ENCODE data around the gene LIN37.

The LIN37 gene

DNA sequence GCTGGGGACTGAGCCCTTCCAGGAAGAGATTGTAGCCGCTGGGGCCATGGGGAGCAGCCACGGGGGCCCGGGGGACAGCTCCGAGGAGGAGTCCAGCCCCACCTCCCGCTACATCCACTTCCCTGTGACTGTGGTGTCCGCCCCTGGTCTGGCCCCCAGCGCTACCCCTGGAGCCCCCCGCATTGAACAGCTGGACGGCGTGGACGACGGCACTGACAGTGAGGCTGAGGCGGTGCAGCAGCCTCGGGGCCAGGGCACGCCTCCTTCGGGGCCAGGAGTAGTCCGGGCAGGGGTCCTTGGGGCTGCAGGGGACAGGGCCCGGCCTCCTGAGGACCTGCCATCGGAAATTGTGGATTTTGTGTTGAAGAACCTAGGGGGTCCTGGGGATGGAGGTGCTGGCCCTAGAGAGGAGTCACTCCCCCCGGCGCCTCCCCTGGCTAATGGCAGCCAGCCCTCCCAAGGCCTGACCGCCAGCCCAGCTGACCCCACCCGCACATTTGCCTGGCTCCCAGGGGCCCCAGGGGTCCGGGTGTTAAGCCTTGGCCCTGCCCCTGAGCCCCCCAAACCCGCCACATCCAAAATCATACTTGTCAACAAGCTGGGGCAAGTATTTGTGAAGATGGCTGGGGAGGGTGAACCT lies 15.7 kb upstream of the LIN37 start:
- H3K27ac ChIP-seq, result no peak overlapping the region
- no peak overlapping the region for H3K4me3 ChIP-seq

DNA sequence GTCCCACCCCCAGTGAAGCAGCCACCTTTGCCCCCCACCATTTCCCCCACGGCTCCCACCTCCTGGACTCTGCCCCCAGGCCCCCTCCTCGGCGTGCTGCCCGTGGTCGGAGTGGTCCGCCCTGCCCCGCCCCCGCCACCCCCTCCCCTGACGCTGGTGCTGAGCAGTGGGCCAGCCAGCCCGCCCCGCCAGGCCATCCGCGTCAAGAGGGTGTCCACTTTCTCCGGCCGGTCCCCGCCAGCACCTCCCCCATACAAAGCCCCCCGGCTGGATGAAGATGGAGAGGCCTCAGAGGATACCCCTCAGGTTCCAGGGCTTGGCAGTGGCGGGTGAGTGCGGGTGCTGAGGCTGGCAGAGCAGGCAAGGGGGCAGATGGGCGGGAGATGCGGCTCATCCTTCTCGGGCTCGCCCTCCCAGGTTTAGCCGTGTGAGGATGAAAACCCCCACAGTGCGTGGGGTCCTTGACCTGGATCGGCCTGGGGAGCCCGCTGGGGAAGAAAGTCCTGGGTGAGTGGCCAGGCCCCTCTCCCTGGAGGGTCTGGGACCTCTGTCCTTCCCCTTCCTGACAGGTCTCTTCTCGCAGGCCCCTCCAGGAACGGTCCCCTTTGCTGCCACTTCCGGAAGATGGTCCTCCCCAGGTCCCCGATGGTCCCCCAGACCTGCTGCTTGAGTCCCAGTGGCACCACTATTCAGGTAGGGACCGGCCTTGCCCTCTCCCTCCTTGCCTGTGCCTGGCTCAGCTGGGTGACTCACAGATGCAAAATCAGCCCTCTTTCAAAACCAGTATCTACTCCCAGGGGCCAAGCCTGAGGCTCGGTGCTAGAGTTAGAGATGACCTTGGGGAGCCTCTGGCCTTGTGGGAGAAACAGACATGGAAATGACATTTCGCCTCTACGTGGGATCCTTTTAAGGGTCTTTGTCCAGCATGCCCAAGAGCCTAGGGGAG lies 14.9 kb upstream of the LIN37 start:
- Histone ChIP-seq H3K27ac (peak overlapping the region in 1 of 21 experiments; percentile 8), H3K4me3 (no peak overlapping the region)

DNA sequence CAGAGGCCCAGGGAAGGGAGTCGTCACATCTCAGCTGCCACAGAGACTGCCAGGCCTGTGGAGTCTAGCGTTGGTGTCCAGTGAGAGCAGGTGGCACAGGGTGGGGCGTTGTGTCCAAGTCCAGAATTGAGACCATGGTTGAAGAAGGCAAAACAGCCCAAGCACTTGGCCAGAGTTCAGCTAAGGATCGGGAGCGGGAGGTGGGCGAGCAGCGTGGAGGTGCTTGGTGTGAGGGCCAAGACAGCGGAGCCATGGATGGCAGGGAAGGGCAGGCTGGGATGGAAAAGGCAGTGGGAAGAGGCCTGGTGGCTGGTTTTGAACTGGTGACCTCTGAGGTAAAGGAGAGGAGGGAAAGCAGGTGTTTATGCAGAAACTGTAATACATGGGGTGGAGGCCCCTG lies 14.1 kb upstream of the LIN37 start:
- no peak overlapping the region for H3K4me3 ChIP-seq
- H3K27ac ChIP-seq, result no peak overlapping the region

DNA sequence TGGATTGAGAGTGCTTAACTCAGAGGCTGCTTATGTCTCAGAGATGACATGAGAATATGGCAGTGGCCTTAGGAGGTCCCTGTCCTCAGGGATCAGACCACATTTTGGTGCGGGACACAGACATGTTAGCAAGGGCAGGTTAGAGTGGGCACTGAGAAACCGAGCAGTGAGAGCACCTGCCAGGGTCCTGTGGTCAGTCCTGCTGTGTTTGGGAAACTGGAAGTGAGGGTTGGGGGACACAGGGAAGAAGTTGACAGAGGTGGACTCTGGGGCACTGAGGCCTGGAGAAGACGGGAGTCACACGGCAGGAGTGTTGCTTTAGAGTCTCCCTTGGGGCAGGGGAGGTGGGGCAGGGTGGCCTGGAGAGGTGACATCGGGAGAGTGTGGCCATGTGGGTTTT lies 13.5 kb upstream of the LIN37 start:
- no peak overlapping the region for H3K27ac ChIP-seq
- H3K4me3 ChIP-seq, result no peak overlapping the region

DNA sequence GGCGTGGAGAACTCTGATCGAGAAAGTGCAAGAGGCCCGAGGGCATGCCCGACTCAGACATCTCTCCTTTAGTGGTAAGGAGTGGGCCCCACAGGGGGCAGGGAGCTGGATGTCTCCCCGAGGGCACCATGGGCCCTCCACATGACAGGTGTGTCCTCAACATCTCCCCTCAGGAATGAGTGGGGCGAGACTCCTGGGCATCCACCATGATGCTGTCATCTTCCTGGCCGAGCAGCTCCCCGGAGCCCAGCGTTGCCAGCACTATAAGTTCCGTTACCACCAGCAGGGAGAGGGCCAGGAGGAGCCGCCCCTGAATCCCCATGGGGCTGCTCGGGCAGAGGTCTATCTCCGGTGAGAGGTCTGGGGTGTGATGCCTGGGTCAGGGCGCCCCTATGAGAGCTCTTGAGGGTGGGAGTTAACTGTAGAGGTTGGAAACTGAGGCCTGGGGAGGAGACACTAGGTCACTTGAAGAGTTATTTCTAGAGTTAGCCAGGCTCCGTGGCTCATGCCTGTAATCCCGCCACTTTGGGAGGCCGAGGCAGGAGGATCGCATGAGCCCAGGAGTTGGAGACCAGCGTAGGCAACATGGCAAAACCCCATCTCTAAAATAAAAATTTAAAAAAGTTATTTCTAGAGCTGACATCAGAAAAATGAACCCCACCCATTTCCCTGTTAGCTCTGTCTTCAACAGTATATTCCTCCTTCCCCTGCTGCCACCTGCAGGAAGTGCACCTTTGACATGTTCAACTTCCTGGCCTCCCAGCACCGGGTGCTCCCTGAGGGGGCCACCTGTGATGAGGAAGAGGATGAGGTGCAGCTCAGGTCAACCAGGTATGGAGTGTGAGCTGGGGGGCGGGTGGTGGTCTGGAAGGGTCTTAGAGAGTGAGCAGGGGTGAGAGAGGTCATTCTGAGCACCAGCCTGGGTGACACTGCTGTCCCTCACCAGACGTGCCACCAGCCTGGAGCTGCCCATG lies 11.2 kb upstream of the LIN37 start:
- Histone ChIP-seq H3K4me3 (no peak overlapping the region), H3K27ac (no peak overlapping the region)

DNA sequence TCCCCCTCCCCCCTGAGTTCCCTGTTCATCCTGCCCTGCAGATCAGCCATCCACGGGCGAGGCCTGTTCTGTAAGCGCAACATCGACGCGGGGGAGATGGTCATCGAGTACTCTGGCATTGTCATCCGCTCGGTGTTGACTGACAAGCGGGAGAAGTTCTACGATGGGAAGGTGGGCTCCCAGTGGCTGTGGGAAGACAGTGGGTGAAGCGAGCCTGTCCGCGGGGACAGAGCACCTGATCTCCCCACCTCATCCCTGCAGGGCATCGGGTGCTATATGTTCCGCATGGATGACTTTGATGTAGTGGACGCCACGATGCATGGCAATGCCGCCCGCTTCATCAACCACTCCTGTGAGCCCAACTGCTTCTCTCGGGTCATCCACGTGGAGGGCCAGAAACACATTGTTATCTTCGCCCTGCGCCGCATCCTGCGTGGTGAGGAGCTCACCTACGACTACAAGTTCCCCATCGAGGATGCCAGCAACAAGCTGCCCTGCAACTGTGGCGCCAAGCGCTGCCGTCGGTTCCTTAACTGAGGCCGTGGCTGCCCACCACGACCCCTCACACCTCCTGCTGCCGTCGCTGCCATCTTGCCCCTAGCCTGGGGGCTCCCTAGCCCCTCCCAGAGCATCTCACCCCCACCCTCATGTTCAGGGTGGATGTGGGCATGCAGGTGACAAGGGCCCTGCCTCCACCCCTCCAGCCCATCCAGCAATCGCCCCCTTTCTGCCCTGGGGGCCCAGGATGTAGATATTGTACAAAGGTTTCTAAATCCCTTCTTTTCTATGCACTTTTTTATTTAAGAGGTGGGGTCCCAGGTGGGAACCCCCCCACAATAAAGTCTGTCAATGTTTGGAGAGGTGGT lies 10.1 kb upstream of the LIN37 start:
- Histone ChIP-seq H3K4me3 (no peak overlapping the region), H3K27ac (peak overlapping the region in 1 of 21 experiments; percentile 83)

DNA sequence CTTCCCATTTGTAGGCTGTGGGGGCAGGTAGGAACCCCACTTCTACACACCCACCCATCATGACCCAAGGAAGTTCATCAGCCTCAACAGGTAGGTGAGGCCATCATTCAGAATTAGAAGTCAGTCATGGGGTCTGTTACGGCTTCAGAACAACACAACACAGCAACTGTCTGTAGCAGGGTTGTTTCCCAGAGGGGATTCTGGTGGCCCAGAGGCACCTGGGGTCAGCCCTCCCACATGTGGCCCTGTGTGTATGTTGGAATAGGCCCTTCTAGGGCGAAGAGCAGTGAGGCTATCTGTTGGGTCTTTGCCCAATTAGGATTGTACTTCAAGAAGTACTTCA lies 9.5 kb upstream of the LIN37 start:
- no peak overlapping the region for H3K4me3 ChIP-seq
- peak overlapping the region in 1 of 21 experiments; percentile 83 for H3K27ac ChIP-seq

DNA sequence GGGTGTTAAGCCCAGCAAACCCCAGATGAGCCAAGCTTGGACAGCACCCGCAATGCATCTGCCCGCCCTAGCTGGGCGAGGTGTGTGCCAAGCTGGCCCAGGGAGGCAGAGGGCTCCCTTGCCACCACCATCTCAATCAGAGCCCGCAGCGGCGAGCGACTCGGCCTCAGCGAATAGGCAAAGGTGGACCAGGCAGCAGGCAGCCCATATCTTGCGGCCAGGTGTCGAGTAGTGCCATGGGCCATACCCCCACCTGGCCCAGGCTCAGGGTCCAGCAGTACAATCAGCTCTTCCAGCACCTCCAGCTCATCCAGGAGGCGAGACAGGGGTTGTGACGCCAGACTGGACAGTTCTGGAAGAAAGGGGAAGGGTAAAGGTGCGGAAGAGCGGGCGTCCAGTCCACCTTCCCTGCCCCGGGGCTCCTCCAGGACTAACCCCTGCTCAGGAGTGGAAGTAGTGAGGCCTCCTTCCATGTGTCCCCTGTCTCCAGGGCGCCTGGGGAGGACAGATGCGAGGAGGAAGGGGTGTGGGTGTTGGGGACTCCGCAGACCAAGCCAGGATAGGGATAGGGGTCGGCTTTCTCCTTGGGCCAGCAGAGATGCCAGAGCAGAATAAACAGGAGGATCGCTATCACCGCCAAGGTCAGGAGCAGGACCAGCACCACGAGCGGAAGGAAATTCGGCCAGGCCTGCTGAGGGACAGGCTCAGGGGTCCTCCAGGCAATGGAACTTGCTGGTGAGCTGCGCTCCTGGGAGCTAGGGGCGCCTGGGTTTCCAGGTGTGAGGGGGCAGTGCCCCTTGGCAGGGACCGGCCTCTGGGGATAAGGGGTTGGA lies 8.9 kb upstream of the LIN37 start:
- H3K4me3 ChIP-seq, result peak overlapping the region; percentile 42 to 57 (median 52)

DNA sequence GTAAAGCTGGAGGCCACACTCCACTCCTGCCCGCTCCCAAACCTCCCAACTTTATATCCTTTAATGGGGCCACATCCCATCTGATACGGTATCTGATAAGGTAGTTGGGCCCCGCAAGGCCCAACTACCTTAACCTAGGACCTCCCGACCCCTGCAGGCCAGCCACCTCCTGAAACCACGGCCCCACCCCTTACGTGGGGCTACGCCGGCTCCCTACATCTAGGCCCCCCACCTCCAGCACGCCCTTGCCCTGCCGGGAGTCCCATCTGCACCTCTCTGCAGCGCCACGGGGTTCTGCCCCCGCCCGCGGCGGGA lies 8.3 kb upstream of the LIN37 start:
- Histone ChIP-seq H3K27ac (peak overlapping the region in 17 of 21 experiments; percentile 11 to 95 (median 72)), H3K4me3 (peak overlapping the region; percentile 42 to 57 (median 52))

More for the DNA sequence above, 8.9 kb upstream of the LIN37 start:
- H3K27ac ChIP-seq, result peak overlapping the region in 16 of 21 experiments; percentile 11 to 95 (median 71)

DNA sequence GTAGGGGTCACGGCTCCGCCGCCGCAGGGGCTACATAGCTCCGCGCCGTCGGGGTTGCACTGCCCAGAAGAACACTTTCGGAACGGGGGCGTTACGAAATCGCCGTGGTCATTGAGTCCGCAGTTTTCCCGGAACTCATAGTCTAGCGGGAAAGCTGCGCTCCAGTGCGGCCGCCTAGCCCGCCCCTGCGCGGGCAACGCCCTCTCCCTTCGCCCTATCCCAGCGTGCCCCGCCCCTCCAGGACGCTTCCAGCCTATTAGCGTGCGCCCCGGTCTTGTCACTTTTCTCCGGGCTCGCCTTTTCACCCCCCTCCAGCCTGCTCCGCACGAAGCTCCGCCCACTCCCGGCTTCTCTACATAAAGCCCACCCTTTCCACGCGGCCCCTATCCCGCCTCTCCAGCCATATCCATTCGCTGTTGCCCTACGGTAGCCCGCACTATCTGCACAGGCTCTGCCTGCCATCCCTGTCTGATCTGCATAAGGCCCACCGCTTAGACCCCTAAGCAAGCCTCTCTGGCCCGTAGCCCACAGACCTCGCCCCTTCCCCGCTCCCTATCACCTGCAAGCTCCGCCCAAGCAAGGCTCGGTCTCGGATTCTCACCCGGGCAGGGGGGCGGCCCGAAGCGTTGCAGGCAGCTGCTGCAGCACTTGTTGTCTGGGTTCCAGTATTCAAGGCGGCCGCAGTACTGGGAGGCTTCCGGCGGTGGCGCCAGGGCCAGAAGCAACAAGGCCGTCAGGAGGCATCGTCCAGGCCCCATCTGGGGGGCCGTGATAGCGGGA lies 7.8 kb upstream of the LIN37 start:
- H3K4me3 ChIP-seq, result peak overlapping the region; percentile 42 to 57 (median 52)

DNA sequence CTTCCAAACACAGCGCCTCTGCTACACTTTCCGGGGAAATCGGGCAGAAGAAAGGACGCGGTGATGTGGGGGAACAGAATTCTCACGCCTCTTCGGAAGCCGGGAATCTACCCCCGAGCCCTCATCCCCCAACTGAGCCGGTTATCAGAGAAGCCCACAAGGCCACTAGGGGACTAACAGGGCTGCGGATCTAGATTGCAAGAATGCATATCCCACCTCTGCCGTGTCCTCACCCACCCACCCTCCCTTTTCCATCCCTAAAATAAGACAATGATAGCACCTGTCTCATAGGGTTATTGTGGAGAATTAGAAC lies 7.2 kb upstream of the LIN37 start:
- Histone ChIP-seq H3K4me3 (peak overlapping the region; percentile 42 to 57 (median 52)), H3K27ac (peak overlapping the region in 20 of 21 experiments; percentile 39 to 99 (median 79))

More for the DNA sequence above, 7.8 kb upstream of the LIN37 start:
- H3K27ac ChIP-seq, result peak overlapping the region in 20 of 21 experiments; percentile 39 to 99 (median 82)

DNA sequence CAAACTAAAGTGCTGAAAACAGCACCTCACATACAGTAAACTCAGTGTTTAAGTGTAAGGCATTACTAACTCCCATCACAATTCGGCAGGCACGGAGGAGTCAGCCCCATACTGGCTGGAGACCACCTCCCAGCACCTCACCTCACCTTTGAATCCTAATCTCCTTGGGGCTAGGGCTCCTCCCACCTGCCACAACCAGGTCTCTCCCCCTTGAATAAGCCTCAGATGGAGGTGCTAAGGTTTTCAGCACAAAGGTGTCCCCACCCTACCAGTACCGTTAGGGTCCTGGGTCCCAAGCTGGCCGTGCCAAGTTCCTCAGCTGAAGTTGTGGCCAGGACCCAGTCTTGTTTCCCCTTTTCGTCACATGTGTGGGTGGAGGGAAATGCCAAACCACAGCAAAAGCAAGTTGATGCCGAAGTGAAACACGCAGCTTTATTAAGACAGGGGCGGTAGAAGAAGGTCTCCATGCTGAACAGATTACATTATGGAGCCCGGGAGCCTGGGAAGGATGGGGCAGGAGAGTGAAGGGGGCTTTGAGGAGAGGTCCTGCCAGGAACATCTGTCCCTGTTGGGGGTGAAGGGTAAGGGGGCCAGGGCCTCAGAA lies 6.2 kb upstream of the LIN37 start, which contains the start of gene IGFLR1:
Gene IGFLR1 (minus strand): TSS at position 332 of the 604 bp plus-strand sequence. CDS start 1,272 bp downstream, outside the sequence.
- Histone ChIP-seq H3K27ac (peak within 1 kb of the TSS in 20 of 21 experiments; percentile 50 to 99 (median 82)), H3K4me3 (peak within 1 kb of the TSS; percentile 42 to 57 (median 52))

DNA sequence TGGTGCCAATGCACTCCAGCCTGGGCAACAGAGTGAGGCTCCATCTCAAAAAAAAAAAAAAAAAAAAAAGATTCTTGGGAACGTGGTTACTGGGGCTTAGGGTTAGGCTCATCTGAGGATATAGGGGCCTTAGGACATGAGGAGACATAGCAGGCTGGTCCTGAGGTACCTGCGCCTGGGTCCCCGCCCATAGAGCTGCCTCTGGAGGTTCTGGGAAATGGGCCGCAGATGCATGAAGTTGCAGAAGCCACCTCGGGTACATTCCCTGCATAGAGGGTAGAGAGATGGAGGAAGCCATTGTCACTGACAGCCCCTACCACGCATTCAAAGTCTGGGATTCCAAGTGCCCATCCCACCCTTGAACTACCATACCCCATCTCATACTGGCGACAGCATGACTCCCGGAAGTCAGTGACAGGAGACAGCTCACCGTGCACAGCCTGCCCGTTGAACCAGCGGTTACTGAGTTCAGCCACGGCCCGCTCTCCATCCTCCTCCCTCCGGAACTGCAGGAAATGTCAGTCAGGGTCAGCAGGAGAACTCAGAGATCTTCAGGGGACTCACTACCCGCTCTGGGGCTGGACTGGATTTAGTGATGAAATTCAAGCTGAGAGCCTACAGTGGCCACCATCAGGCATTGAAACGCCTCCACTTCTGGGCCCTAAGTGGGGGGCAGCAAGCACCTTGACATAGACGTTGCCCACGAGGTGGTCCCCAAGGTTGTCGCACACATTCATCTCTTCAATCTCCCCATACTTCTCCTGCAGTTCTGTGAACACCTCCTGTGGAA lies 4.5 kb upstream of the LIN37 start:
- Histone ChIP-seq H3K27ac (peak overlapping the region in 14 of 21 experiments; percentile 98 to 100 (median 100)), H3K4me3 (peak overlapping the region in 6 of 7 experiments; percentile 62 to 97 (median 89))

DNA sequence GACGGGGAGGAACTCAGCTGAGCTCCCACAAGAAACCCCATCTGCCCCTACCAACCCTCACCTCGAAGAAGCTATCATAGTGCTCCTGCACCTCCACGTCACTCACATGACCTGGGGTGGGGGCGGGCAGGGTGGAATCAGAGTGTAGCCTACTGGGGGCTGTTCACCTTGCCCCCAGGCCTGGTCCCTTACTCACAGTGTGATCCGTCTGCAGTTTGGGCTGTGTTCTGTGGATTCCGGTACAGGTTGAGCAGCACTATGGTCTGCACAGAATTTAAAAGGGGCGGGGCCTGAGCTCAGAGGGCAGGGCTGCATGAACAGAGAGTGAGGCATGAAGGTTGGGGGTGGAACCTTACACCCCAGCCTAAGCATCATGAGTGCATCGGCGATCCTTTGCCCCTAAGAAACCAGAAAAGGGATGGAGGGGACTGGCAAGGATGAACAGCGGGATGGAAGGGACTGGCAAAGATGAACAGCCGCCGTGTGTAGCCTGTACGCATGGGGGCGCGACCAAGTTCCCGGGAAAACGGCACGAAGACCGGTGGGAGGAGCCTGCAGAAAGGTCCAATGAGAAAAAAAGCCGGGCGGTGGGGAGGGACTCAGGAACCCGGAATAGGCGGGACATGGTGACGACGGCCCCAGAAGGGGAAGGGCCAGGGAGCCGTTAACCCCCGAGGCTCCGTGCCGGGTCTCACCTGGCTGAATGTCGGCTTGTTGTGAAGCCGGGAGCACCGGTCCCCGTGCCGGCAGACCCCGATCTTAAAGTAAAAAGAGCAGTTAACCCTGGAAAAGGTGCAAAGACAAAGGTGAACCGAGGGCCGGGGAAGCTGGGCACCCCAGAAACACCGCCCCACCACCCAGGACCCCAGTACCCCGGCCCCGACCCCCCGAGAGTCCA lies 3.7 kb upstream of the LIN37 start:
- Histone ChIP-seq H3K27ac (peak overlapping the region; percentile 91 to 100 (median 100)), H3K4me3 (peak overlapping the region; percentile 58 to 97 (median 87))

Data from skin epidermis (tissue), 12 donors.